K562 (cell line): Measurements from ENCODE around the gene MMP24OS. TPM values are rescaled to one million over a fixed set of nuclear protein-coding genes. Genes with fewer than 3 reads are reported as not detected.

Experiments
- ATAC-seq: fragments of 200-7000 bp; cut with Tn5 transposase; 3 replicates; pipeline ENCODE4 v1.9.1; 2020; ENCODE audit warnings: moderate library complexity
- BruUV-seq: library from RNA; stranded (reverse); fragments of 400-500 nt; replicated peaks from 2 replicates; lab custom pipeline; 2021; lab: Mats Ljungman, UMichigan
- CTCF ChIA-PET: fragments of 300-600 bp; formaldehyde crosslinking; extraction: SDS; loops from one replicate; lab custom pipeline; 2021; ENCODE audit warnings: low intra/inter-chr PET ratio; lab: Yijun Ruan, JAX
- POLR2A ChIA-PET: fragments of 300-600, 350-650 bp; sonication (Branson Sonifier 250); formaldehyde crosslinking; extraction: SDS; loops from one replicate; lab custom pipeline; 2021; ENCODE audit warnings: antibody characterized with exemption, inconsistent platforms; lab: Yijun Ruan, JAX
- DNase-seq, 4 experiments: peaks; one replicate each; pipeline versions ENCODE4 v3.0.0 to v3.0.0-alpha.2; 2011 to 2018; ENCODE audit warnings: low spot score in 3 of 4, mixed read lengths in 3 of 4; ENCODE audit errors: extremely low read depth in 1 of 4
- FAIRE-seq: peaks from 2 replicates; lab custom pipeline; 2011; peaks lifted over from hg19 to GRCh38; lab: Jason Lieb, UNC
- H2AFZ ChIP-seq: 2 replicates; pipeline ENCODE4 v1.6.0; 2011; ENCODE audit warnings: low read depth, low read length, control low read depth, inconsistent platforms
- H3K27ac ChIP-seq: fragments of 200-600 bp; 3 replicates; pipeline ENCODE4 v1.8.0; 2011; ENCODE audit warnings: low read depth, mild to moderate bottlenecking, control low read depth, inconsistent platforms, low read length, moderate library complexity, mixed read lengths; ENCODE audit errors: extremely low read depth
- H3K27me3 ChIP-seq, 2 experiments: fragments of 300-600 bp in 1 of 2; 2 replicates in 1 of 2; 3 replicates in 1 of 2; pipeline versions ENCODE4 v1.6.0 to v1.8.0; 2011; ENCODE audit warnings: inconsistent platforms in 2 of 2, low read length in 2 of 2, mild to moderate bottlenecking in 1 of 2, mixed read lengths in 1 of 2, moderate library complexity in 1 of 2; ENCODE audit not compliant: control insufficient read depth in 2 of 2, insufficient read depth in 2 of 2
- H3K36me3 ChIP-seq: fragments of 300-600 bp; 3 replicates; pipeline ENCODE4 v1.8.0; 2011; ENCODE audit warnings: mild to moderate bottlenecking, low read length, inconsistent platforms; ENCODE audit not compliant: control insufficient read depth, insufficient read depth
- H3K4me1 ChIP-seq, 2 experiments: fragments of 200-600 bp in 1 of 2; replicated peaks in 1 of 2; 2 replicates in 1 of 2; 3 replicates in 1 of 2; pipeline versions ENCODE4 v1.5.1 to v1.8.0; 2011; ENCODE audit warnings: inconsistent platforms in 2 of 2, low read length in 2 of 2, mild to moderate bottlenecking in 1 of 2, mixed read lengths in 1 of 2, moderate library complexity in 1 of 2; ENCODE audit not compliant: control insufficient read depth in 2 of 2, insufficient read depth in 2 of 2
- H3K4me2 ChIP-seq: 2 replicates; pipeline ENCODE4 v1.6.1; 2011; ENCODE audit warnings: low read length, control low read depth, inconsistent platforms, mixed read lengths; ENCODE audit not compliant: insufficient read depth
- H3K4me3 ChIP-seq: fragments of 200-600 bp; sonication (generic), shearing (Covaris generic); 2 replicates; pipeline ENCODE4 v1.5.1; 2016; ENCODE audit warnings: control low read depth, inconsistent platforms
- H3K79me2 ChIP-seq: fragments of 200-600 bp; 3 replicates; pipeline ENCODE4 v1.8.0; 2011; ENCODE audit warnings: low read length, inconsistent platforms; ENCODE audit not compliant: control insufficient read depth, insufficient read depth
- H3K9ac ChIP-seq, 2 experiments: 2 replicates each; pipeline versions ENCODE4 v1.6.0 to v1.6.1; 2011; ENCODE audit warnings: low read depth in 2 of 2, low read length in 2 of 2, control low read depth in 1 of 2, inconsistent platforms in 1 of 2, mild to moderate bottlenecking in 1 of 2, mixed read lengths in 1 of 2; ENCODE audit not compliant: insufficient read depth in 1 of 2
- H3K9me1 ChIP-seq: one replicate; pipeline ENCODE4 v1.6.0; 2011; ENCODE audit warnings: inconsistent platforms, mild to moderate bottlenecking, low read length, moderate library complexity; ENCODE audit not compliant: control insufficient read depth, insufficient read depth
- H3K9me3 ChIP-seq: replicated peaks from 2 replicates; pipeline ENCODE4 v1.5.1; 2011; ENCODE audit warnings: low read depth, low read length, inconsistent platforms; ENCODE audit not compliant: control insufficient read depth, insufficient read depth
- H4K20me1 ChIP-seq: replicated peaks from 2 replicates; pipeline ENCODE4 v1.6.1; 2011; ENCODE audit warnings: low read length, inconsistent platforms, mixed read lengths; ENCODE audit not compliant: control insufficient read depth, insufficient read depth
- CCAR2 ChIP-seq: fragments of 200-400 bp; formaldehyde crosslinking; IDR thresholded peaks from 2 replicates; pipeline ENCODE4 v1.6.1; 2017; ENCODE audit warnings: mild to moderate bottlenecking, low read depth, low read length
- CXXC5 ChIP-seq: fragments of 250-450 bp; sonication (Bioruptor Pico); IDR thresholded peaks from 2 replicates; pipeline ENCODE4 v1.8.0; 2022; ENCODE audit warnings: inconsistent platforms, mild to moderate bottlenecking, moderate library complexity
- DIDO1 ChIP-seq: fragments of 450-650 bp; IDR thresholded peaks from 2 replicates; pipeline ENCODE4 v1.6.1; 2016; ENCODE audit warnings: low read depth, missing biosample characterization, missing genetic modification characterization
- GABPA ChIP-seq: fragments of 200-800 bp; sonication (Bioruptor generic); conservative IDR thresholded peaks from 2 replicates; pipeline ENCODE4 v1.6.1; 2016; ENCODE audit warnings: low read depth, missing genetic modification characterization, missing compliant biosample characterization
- HDAC2 ChIP-seq: fragments of 450-650 bp; IDR thresholded peaks from 2 replicates; pipeline ENCODE4 v1.6.1; 2016; ENCODE audit warnings: mild to moderate bottlenecking
- POLR2A ChIP-seq: fragments of 450-650 bp; conservative IDR thresholded peaks from 2 replicates; pipeline ENCODE4 v1.6.1; 2016
- YBX1 ChIP-seq: fragments of 450-650 bp; IDR thresholded peaks from 2 replicates; pipeline ENCODE4 v1.7.1; 2016; ENCODE audit warnings: mild to moderate bottlenecking
- ZC3H4 ChIP-seq: sonication (generic); formaldehyde crosslinking; IDR thresholded peaks from 2 replicates; pipeline ENCODE4 v1.9.0; 2021; ENCODE audit warnings: missing genetic modification reagents, borderline replicate concordance
- ZKSCAN3 ChIP-seq: fragments of 250-450 bp; sonication (Bioruptor Pico); IDR thresholded peaks from 2 replicates; pipeline ENCODE4 v1.4.0; 2020
- ZKSCAN8 ChIP-seq: fragments of 200-800 bp; sonication (Bioruptor generic); IDR thresholded peaks from 2 replicates; pipeline ENCODE4 v1.6.1; 2016; ENCODE audit warnings: missing genetic modification characterization, missing compliant biosample characterization
- WGBS: fragments of 100-300 bp; shearing (Covaris generic); methylation state at CpG from one replicate; pipeline ENCODE4 v1.1.6; 2016; ENCODE audit warnings: low coverage, mixed read lengths; ENCODE audit not compliant: insufficient coverage; ENCODE audit errors: missing lambda C conversion rate; 5-methylcytosine and 5-hydroxymethylcytosine counted together
- in situ Hi-C: fragments of 300-500 bp; cut with MboI; formaldehyde crosslinking; loops from 4 replicates; pipeline ENCODE4 v1.15.0; 2018; ENCODE audit warnings: inconsistent platforms, mixed read lengths
- intact Hi-C: fragments of 100-400 bp; cut with micrococcal nuclease; formaldehyde crosslinking; loops from 2 replicates; pipeline ENCODE4 v1.14.2; 2022
- polyA plus RNA-seq, 8 experiments: library from polyadenylated mRNA; depleted of rRNA in 4 of 8; stranded (reverse) in 5 of 8; unstranded in 3 of 8; fragments of >200 nt; fragmentation: Nextera tagmentation in 2 of 8; fragmentation: Illumina TruSeq in 1 of 8; extraction: Ambion mirVana in 2 of 8; extraction: Trizol in 1 of 8; gene quantifications; 2 replicates each; pipeline versions ENCODE4 v1.2.1 to v1.2.3, GENCODE V29; 2011 to 2014; ENCODE audit warnings: inconsistent platforms in 1 of 8, missing spikeins in 1 of 8
- total RNA-seq, 7 experiments: library from RNA; depleted of rRNA in 6 of 7; stranded (reverse); fragments of >200 nt in 6 of 7; fragmentation: Illumina TruSeq in 2 of 7; extraction: Trizol in 2 of 7; gene quantifications; 2 replicates each; pipeline versions ENCODE4 v1.2.1 to v1.2.3, GENCODE V29; 2011 to 2021; ENCODE audit warnings: low replicate concordance in 1 of 7
- TF ChIP-seq, protein P1 (sequence below), 2 experiments: fragments of 450-650 bp in 1 of 2; sonication (generic) in 1 of 2; formaldehyde crosslinking in 1 of 2; IDR thresholded peaks; 2 replicates each; pipeline versions ENCODE4 v1.7.1 to v1.9.0; 2016 to 2022; ENCODE audit warnings: inconsistent platforms in 1 of 2, mild to moderate bottlenecking in 1 of 2, missing genetic modification reagents in 1 of 2
- TF ChIP-seq, protein P2 (sequence below): fragments of 450-650 bp; IDR thresholded peaks from 2 replicates; pipeline ENCODE4 v1.6.1; 2016

Gene MMP24OS
- total and polyA plus RNA-seq, 9 of the 15 experiments (the other 6 are each of a cell fraction or from before 2014, with no cell fraction given), result 0.92 to 41.5 (median 11.4) TPM

DNA sequence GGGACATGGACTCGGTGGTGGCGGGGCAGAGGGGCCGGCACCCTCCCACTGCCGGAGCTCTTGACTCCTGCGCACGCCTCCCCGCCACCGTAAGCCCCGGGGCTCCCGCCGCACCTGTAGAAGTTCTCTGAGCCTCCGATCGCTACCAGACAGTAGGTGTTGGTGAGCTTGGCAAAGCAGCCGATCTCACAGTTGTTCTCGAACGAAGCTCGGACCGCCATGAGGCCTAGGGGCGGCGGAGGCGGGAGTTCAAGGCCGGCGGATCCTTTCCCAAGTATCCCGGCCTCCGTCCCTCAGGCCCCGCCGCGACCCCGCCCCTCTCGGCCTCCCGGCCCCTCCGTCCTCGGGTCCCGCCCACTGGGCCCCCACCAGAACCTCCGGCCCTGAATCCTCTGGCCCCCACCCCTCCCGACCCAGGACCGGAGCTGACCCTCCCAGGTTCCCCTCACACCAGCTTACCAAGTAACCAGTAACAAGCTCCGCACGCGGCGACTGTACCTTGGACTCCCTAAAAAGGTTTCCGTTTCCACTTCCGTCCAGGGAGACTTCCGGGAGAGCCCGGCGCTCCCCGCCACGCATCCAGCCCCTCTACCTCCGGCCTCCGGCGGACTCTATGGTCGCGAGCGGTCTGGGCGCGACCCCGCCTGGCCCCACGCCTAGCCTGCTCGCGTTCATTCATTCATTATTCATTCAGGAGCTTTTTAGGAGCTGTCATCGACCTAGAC, 6.5 kb upstream of the MMP24OS start, which contains the start of gene EIF6:
Gene EIF6, minus strand, starts transcription at position 506 of the 725 bp plus-strand sequence. Its CDS starts 285 bp downstream, at position 221.
- Histone ChIP-seq H3K9me3 (no peaks in the 10 kb centered on the region), H4K20me1 (no peaks in the 10 kb centered on the region), H3K27me3 (no peaks in the 10 kb centered on the region), H3K4me3 (peak within 1 kb of the TSS; percentile 85), H3K9me1 (no peaks in the 10 kb centered on the region), H3K36me3 (peaks cover 37% of the 10 kb centered on the region), H3K4me2 (peak within 1 kb of the TSS; percentile 95), H2AFZ (peak within 1 kb of the TSS; percentile 98), H3K9ac (peak within 1 kb of the TSS; percentile 86 to 98), H3K27ac (peak within 1 kb of the TSS; percentile 80), H3K79me2 (peaks cover 39% of the 10 kb centered on the region), H3K4me1 (peaks cover 10 to 47% of the 10 kb centered on the region in 2 experiments; a peak in 4 of 5 replicates)
- in situ Hi-C loops (no loop called here), intact Hi-C loops (no loop called here)
- peak; percentile 95 for ATAC-seq
- peak; percentile 90 for FAIRE-seq
- ChIA-PET POLR2A (interaction anchor here (0.6 to 1.9 kb wide), 12 partner anchors 8 to 169 kb away, joined by 3 to 10 read pairs (median 4); no protein-coding TSS in a partner anchor), CTCF (no interaction called here)
- WGBS, result under 1% methylated on average over 43 of the region's 61 CpGs
- BruUV-seq, result no TSS peak
- peak; percentile 93 to 97 (median 95) for DNase-seq
- TF ChIP-seq, protein P1, sequence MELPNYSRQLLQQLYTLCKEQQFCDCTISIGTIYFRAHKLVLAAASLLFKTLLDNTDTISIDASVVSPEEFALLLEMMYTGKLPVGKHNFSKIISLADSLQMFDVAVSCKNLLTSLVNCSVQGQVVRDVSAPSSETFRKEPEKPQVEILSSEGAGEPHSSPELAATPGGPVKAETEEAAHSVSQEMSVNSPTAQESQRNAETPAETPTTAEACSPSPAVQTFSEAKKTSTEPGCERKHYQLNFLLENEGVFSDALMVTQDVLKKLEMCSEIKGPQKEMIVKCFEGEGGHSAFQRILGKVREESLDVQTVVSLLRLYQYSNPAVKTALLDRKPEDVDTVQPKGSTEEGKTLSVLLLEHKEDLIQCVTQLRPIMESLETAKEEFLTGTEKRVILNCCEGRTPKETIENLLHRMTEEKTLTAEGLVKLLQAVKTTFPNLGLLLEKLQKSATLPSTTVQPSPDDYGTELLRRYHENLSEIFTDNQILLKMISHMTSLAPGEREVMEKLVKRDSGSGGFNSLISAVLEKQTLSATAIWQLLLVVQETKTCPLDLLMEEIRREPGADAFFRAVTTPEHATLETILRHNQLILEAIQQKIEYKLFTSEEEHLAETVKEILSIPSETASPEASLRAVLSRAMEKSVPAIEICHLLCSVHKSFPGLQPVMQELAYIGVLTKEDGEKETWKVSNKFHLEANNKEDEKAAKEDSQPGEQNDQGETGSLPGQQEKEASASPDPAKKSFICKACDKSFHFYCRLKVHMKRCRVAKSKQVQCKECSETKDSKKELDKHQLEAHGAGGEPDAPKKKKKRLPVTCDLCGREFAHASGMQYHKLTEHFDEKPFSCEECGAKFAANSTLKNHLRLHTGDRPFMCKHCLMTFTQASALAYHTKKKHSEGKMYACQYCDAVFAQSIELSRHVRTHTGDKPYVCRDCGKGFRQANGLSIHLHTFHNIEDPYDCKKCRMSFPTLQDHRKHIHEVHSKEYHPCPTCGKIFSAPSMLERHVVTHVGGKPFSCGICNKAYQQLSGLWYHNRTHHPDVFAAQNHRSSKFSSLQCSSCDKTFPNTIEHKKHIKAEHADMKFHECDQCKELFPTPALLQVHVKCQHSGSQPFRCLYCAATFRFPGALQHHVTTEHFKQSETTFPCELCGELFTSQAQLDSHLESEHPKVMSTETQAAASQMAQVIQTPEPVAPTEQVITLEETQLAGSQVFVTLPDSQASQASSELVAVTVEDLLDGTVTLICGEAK (IDR thresholded peaks at IDR 0.05), result peak; percentile 95
- TF ChIP-seq, protein P1 (CRISPR knock-in tag; IDR thresholded peaks at IDR 0.05), result no peak
- TF ChIP-seq, protein P2, sequence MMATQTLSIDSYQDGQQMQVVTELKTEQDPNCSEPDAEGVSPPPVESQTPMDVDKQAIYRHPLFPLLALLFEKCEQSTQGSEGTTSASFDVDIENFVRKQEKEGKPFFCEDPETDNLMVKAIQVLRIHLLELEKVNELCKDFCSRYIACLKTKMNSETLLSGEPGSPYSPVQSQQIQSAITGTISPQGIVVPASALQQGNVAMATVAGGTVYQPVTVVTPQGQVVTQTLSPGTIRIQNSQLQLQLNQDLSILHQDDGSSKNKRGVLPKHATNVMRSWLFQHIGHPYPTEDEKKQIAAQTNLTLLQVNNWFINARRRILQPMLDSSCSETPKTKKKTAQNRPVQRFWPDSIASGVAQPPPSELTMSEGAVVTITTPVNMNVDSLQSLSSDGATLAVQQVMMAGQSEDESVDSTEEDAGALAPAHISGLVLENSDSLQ, result peak; percentile 43
- TF ChIP-seq POLR2A (peak; percentile 85), DIDO1 (tag) (0 out of 2 replicates have a peak, but pooled peaks have one; percentile 29), GABPA (tag) (peak; percentile 97), ZKSCAN8 (no peak), YBX1 (no peak), ZC3H4 (peak; percentile 66; the same call in 1 of the 2 replicates), CCAR2 (no peak), ZKSCAN3 (no peak), CXXC5 (CRISPR knock-in tag) (peak; percentile 99), HDAC2 (no peak)
